ENCODE measurements around the gene MTHFSD. TPM values are rescaled to one million over a fixed set of nuclear protein-coding genes. Genes with fewer than 3 reads are reported as not detected.

The MTHFSD gene
- total RNA-seq, 1 donor from 2014 or later: 8.1 TPM

GRCh38 chr16:86587487-86587886, 32.5 kb upstream of the MTHFSD start:
- H3K27me3 Mint-ChIP-seq (ENCODE audit: low read depth): no peaks in the 10 kb centered on the region
- H3K27ac Mint-ChIP-seq (ENCODE audit: unreplicated experiment): no peak overlapping the region
- H3K4me3 Mint-ChIP-seq (ENCODE audit: unreplicated experiment): no peak overlapping the region
- TF ChIP-seq CTCF (IDR thresholded peaks at IDR 0.05): no peak
- peaks cover 20% of the 10 kb centered on the region for H3K4me1 Mint-ChIP-seq (ENCODE audit: low read depth)
- peaks cover 3% of the 10 kb centered on the region for H3K9me3 Mint-ChIP-seq (ENCODE audit: low read depth)
- peaks cover 12% of the 10 kb centered on the region for H3K36me3 Mint-ChIP-seq (ENCODE audit: low read depth)
- no peak for DNase-seq (ENCODE audit: low spot score)

- Mint-ChIP-seq H3K27me3 (ENCODE audit: low read depth) (no peaks in the 10 kb centered on the region), H3K4me1 (ENCODE audit: low read depth) (peaks cover 29% of the 10 kb centered on the region), H3K36me3 (ENCODE audit: low read depth) (peaks cover 7% of the 10 kb centered on the region), H3K27ac (ENCODE audit: unreplicated experiment) (no peak overlapping the region), H3K9me3 (ENCODE audit: low read depth) (no peaks in the 10 kb centered on the region), H3K4me3 (ENCODE audit: unreplicated experiment) (peak overlapping the region; percentile 48)
- no peak for TF ChIP-seq CTCF (IDR thresholded peaks at IDR 0.05)
- DNase-seq (ENCODE audit: low spot score): no peak
These were observed 31.0 kb upstream of the MTHFSD start for GRCh38 chr16:86585821-86586611.

- TF ChIP-seq CTCF (IDR thresholded peaks at IDR 0.05): no peak
- H3K27me3 Mint-ChIP-seq (ENCODE audit: low read depth): no peaks in the 10 kb centered on the region
- no peak for DNase-seq (ENCODE audit: low spot score)
- H3K36me3 Mint-ChIP-seq (ENCODE audit: low read depth): peaks cover 6% of the 10 kb centered on the region
- no peak overlapping the region for H3K27ac Mint-ChIP-seq (ENCODE audit: unreplicated experiment)
- H3K4me3 Mint-ChIP-seq (ENCODE audit: unreplicated experiment): peak overlapping the region; percentile 49
- no peaks in the 10 kb centered on the region for H3K9me3 Mint-ChIP-seq (ENCODE audit: low read depth)
- peaks cover 31% of the 10 kb centered on the region for H3K4me1 Mint-ChIP-seq (ENCODE audit: low read depth)
These were observed 30.0 kb upstream of the MTHFSD start for GRCh38 chr16:86584726-86585721.

- no peak for TF ChIP-seq CTCF (IDR thresholded peaks at IDR 0.05)
- no peak for DNase-seq (ENCODE audit: low spot score)
- H3K4me3 Mint-ChIP-seq (ENCODE audit: unreplicated experiment): no peak overlapping the region
- no peak overlapping the region for H3K27ac Mint-ChIP-seq (ENCODE audit: unreplicated experiment)
- peaks cover 29% of the 10 kb centered on the region for H3K4me1 Mint-ChIP-seq (ENCODE audit: low read depth)
- H3K27me3 Mint-ChIP-seq (ENCODE audit: low read depth): no peaks in the 10 kb centered on the region
- peaks cover 6% of the 10 kb centered on the region for H3K36me3 Mint-ChIP-seq (ENCODE audit: low read depth)
- no peaks in the 10 kb centered on the region for H3K9me3 Mint-ChIP-seq (ENCODE audit: low read depth)
These were observed 29.1 kb upstream of the MTHFSD start for GRCh38 chr16:86584071-86584685.

- peaks cover 5% of the 10 kb centered on the region for H3K36me3 Mint-ChIP-seq (ENCODE audit: low read depth)
- no peak for DNase-seq (ENCODE audit: low spot score)
- TF ChIP-seq CTCF (IDR thresholded peaks at IDR 0.05): no peak
- H3K4me1 Mint-ChIP-seq (ENCODE audit: low read depth): peaks cover 52% of the 10 kb centered on the region
- no peak overlapping the region for H3K4me3 Mint-ChIP-seq (ENCODE audit: unreplicated experiment)
- H3K27ac Mint-ChIP-seq (ENCODE audit: unreplicated experiment): peak overlapping the region; percentile 69
- H3K27me3 Mint-ChIP-seq (ENCODE audit: low read depth): no peaks in the 10 kb centered on the region
- no peaks in the 10 kb centered on the region for H3K9me3 Mint-ChIP-seq (ENCODE audit: low read depth)
These were observed 26.4 kb upstream of the MTHFSD start for GRCh38 chr16:86581458-86581857.
